GM12891 (cell line): Measurements from ENCODE around the gene PIGQ.

Experiments
- POLR2A ChIP-seq: IDR thresholded peaks from 2 replicates; pipeline ENCODE4 v1.6.1; 2011; ENCODE audit warnings: low read depth, low read length, control low read depth
- TAF1 ChIP-seq: IDR thresholded peaks from 2 replicates; pipeline ENCODE4 v1.6.1; 2011; ENCODE audit warnings: low read depth, low read length, control low read depth

DNA sequence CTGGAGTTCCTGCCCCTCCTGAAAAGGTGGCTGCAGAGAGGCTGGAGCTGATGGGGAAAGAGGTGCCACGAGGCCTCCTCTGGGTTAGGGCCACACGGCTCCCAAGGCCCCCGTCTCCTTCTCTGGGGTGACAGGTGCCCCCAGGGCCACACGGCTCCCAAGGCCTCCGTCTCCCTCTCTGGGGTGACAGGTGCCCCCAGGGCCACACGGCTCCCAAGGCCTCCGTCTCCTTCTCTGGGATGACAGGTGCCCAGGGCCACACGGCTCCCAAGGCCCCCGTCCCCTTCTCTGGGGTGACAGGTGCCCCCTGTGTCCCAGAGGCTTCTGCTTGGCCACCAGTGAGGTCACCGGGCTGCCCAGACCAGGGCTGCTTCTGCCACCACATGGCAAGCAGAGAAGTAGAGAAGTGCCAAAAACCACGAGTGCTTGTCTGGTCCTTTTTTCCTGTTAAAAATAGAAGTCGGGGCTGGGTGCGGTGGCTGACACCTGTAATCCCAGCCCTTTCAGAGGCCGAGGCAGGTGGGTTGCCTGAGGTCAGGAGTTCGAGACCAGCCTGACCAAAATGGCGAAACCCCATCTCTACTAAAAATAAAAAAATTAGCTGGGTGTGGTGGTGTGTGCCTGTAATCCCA lies 38.2 kb upstream of the PIGQ start:
- TF ChIP-seq TAF1 (no peak), POLR2A (no peak)
